Sigmoid colon (tissue), 7 donors: ENCODE data around the gene FASN. TPM values are rescaled to one million over a fixed set of nuclear protein-coding genes. Genes with fewer than 3 reads are reported as not detected.

Experiments
- DNase-seq: peaks from one replicate; pipeline ENCODE4 v3.0.0-alpha.2; 2019
- H3K27ac ChIP-seq, 4 donors: fragments of 200-600 bp; sonication (generic); one replicate each; pipeline ENCODE4 v1.5.1; 2016 to 2019; ENCODE audit warnings: mild to moderate bottlenecking in 1 of 4
- H3K27me3 ChIP-seq, 3 donors: fragments of 200-600 bp; sonication (generic); one replicate each; pipeline ENCODE4 v1.5.1; 2019; ENCODE audit warnings: mild to moderate bottlenecking in 1 of 3
- H3K36me3 ChIP-seq, 4 donors: fragments of 200-600 bp; sonication (generic); one replicate each; pipeline ENCODE4 v1.5.1; 2016 to 2019
- H3K4me1 ChIP-seq, 4 donors: fragments of 200-600 bp; sonication (generic); one replicate each; pipeline ENCODE4 v1.5.1; 2017 to 2019
- H3K4me3 ChIP-seq, 4 donors: fragments of 200-600 bp; sonication (generic); one replicate each; pipeline ENCODE4 v1.5.1; 2017 to 2019; ENCODE audit warnings: mild to moderate bottlenecking in 2 of 4, moderate library complexity in 1 of 4
- H3K9me3 ChIP-seq, 4 donors: fragments of 200-600 bp in 3 of 4; sonication (generic) in 3 of 4; one replicate each; pipeline versions ENCODE4 v1.5.1 to v1.6.1; 2013 to 2019
- EP300 ChIP-seq, 4 donors: sonication (generic); formaldehyde crosslinking; IDR thresholded peaks; one replicate each; pipeline ENCODE4 v1.6.1; 2017; ENCODE audit warnings: antibody characterized with exemption in 4 of 4
- POLR2A ChIP-seq, 2 donors: fragments of 450-650 bp; IDR thresholded peaks; one replicate each; pipeline ENCODE4 v1.6.1; 2016; ENCODE audit warnings: antibody characterized with exemption in 2 of 2, mild to moderate bottlenecking in 2 of 2, moderate library complexity in 2 of 2
- POLR2AphosphoS5 ChIP-seq, 4 donors: sonication (generic); formaldehyde crosslinking; IDR thresholded peaks; one replicate each; pipeline ENCODE4 v1.6.1; 2017; ENCODE audit warnings: antibody characterized with exemption in 4 of 4
- WGBS, 2 donors: extraction: QIAGEN DNeasy Blood & Tissue Kit; methylation state at CpG; one replicate each; pipeline ENCODE4 v1.1.7; 2013; 5-methylcytosine and 5-hydroxymethylcytosine counted together
- intact Hi-C: fragments of 100-400 bp; cut with DNase I; formaldehyde crosslinking; loops from one replicate; pipeline ENCODE4 v1.15.1; 2023
- polyA plus RNA-seq, 3 donors: library from polyadenylated mRNA; stranded (reverse); fragments of 200-250 nt; gene quantifications; one replicate each; pipeline ENCODE4 v1.2.3, GENCODE V29; 2013
- total RNA-seq, 4 donors: library from RNA; depleted of rRNA; stranded (reverse); fragments of >200 nt; gene quantifications; one replicate each; pipeline ENCODE4 v1.1.0, GENCODE V29; 2016
- TF ChIP-seq, protein P1 (sequence below), 4 experiments: fragments of 450-650 bp in 3 of 4; fragments of 200-600 bp in 1 of 4; IDR thresholded peaks; one replicate each; pipeline ENCODE4 v1.5.1; 2016 to 2019; ENCODE audit warnings: antibody characterized with exemption in 4 of 4, mild to moderate bottlenecking in 3 of 4, moderate library complexity in 2 of 4
- donor health status: healthy with polysubstance abuse.
- donor health status: Bipolar disorder and iron deficiency.
- donor health status: healthy.

FASN gene
- total and polyA plus RNA-seq, 7 donors: 12.7 to 152 (median 18.0) TPM

DNA sequence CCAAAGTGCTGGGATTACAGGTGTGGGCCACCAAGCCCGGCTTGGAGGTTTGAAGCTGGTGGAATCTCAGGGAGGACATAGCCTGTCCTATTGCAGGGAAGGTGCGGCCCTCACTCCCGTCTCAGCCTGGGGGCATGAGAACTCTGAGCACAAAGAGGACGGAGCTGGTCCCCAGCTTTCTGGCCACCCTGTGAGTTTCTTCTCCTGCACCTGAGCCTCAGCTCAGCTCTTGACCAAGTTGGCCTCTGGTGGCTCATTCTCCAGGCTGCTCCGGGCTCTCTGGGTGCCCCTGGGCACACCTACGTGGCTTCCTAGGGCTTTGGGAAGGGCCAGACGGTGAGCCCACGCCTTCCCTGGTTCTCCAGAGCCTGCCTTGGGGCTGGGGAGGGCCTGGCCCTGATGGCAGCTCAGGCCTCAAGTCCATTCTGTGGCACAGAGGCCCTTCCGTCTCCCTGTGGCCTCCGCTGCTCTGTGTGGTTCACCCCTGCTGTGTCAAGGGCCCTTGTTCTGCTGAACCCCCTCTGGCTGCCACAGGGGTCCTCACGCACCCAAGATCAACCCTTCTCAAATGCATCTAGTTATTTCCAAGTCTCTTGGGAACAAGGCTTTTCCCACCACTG lies 6.9 kb upstream of the FASN start:
- Histone ChIP-seq H3K27ac (peak overlapping the region in 3 of 4 donors; percentile 81 to 91 (median 85)), H3K36me3 (no peaks in the 10 kb centered on the region), H3K27me3 (no peaks in the 10 kb centered on the region), H3K4me1 (peaks cover 0 to 47% (median 38%) of the 10 kb centered on the region in 4 donors), H3K4me3 (no peak overlapping the region), H3K9me3 (no peaks in the 10 kb centered on the region)
- intact Hi-C loops: loop anchor here (5.0 kb wide), 1 partner anchor 47 kb away; no protein-coding TSS in a partner anchor
- TF ChIP-seq EP300 (IDR thresholded peaks at IDR 0.05) (no peak), POLR2A (IDR thresholded peaks at IDR 0.05) (no peak), POLR2AphosphoS5 (IDR thresholded peaks at IDR 0.05) (no peak)
- TF ChIP-seq, protein P1, sequence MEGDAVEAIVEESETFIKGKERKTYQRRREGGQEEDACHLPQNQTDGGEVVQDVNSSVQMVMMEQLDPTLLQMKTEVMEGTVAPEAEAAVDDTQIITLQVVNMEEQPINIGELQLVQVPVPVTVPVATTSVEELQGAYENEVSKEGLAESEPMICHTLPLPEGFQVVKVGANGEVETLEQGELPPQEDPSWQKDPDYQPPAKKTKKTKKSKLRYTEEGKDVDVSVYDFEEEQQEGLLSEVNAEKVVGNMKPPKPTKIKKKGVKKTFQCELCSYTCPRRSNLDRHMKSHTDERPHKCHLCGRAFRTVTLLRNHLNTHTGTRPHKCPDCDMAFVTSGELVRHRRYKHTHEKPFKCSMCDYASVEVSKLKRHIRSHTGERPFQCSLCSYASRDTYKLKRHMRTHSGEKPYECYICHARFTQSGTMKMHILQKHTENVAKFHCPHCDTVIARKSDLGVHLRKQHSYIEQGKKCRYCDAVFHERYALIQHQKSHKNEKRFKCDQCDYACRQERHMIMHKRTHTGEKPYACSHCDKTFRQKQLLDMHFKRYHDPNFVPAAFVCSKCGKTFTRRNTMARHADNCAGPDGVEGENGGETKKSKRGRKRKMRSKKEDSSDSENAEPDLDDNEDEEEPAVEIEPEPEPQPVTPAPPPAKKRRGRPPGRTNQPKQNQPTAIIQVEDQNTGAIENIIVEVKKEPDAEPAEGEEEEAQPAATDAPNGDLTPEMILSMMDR (IDR thresholded peaks at IDR 0.05): no peak
- no peak for DNase-seq
- WGBS, 2 donors: 88 to 95% methylated on average over 11 of the region's 11 CpGs

DNA sequence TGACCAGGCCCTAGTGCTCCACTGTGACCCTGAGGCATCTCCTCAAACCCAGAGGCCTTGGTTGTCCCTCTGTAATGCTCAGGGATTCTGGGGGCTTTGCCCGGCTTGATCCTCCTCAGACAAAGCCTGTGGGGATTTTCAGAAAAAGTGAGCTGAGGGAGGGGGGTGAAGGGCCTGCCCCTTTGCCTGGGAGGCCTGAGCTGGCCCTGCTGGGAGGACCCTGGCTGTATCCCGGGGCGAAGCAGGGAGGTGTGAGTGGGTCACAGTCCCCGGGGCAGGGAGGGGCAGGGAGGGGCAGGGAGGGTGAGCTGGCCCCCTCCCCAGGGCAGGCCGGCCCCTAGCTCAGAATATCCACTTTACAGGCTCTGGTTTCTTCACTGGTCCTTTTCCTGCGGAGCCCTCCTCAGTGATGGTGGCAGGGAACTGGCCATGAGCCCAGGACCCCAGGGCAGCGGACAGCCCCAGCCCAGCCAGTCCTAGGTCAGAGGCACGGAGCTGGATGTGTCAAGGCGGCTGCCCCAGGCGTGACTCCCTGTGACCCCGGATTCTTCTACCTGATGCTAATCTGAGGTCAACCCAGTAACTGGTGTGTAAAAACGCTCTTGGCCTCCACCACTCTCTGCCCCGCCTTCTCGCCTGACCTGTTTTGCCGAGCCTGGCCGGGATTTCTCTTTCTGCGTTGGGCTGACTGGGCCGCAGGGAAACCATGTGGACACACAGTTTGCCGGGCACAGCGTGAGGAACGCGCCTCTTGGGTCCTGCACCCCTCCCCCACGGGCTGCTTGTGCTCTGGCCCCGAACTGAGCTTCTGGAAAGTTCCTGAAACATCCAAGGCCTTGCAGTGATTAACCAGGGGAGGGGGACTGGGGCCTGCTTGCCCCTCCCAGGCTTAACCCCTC lies 5.8 kb upstream of the FASN start:
- H3K27ac ChIP-seq: peak overlapping the region; percentile 66 to 91 (median 83)
- TF ChIP-seq EP300 (IDR thresholded peaks at IDR 0.05) (peak in 1 of 4 donors; percentile 41), POLR2AphosphoS5 (IDR thresholded peaks at IDR 0.05) (peak in 2 of 4 donors; percentile 33 to 67), POLR2A (IDR thresholded peaks at IDR 0.05) (no peak)
- TF ChIP-seq, protein P1 (IDR thresholded peaks at IDR 0.05): no peak
- H3K27me3 ChIP-seq: no peaks in the 10 kb centered on the region
- no peak overlapping the region for H3K4me3 ChIP-seq
- peak; percentile 91 for DNase-seq
- WGBS, 2 donors: 36 to 63% methylated on average over 24 of the region's 24 CpGs
- no peaks in the 10 kb centered on the region for H3K9me3 ChIP-seq
- intact Hi-C loops: loop anchor here (5.0 kb wide), 1 partner anchor 48 kb away; no protein-coding TSS in a partner anchor
- no peaks in the 10 kb centered on the region for H3K36me3 ChIP-seq
- peaks cover 0 to 57% (median 49%) of the 10 kb centered on the region in 4 donors for H3K4me1 ChIP-seq

DNA sequence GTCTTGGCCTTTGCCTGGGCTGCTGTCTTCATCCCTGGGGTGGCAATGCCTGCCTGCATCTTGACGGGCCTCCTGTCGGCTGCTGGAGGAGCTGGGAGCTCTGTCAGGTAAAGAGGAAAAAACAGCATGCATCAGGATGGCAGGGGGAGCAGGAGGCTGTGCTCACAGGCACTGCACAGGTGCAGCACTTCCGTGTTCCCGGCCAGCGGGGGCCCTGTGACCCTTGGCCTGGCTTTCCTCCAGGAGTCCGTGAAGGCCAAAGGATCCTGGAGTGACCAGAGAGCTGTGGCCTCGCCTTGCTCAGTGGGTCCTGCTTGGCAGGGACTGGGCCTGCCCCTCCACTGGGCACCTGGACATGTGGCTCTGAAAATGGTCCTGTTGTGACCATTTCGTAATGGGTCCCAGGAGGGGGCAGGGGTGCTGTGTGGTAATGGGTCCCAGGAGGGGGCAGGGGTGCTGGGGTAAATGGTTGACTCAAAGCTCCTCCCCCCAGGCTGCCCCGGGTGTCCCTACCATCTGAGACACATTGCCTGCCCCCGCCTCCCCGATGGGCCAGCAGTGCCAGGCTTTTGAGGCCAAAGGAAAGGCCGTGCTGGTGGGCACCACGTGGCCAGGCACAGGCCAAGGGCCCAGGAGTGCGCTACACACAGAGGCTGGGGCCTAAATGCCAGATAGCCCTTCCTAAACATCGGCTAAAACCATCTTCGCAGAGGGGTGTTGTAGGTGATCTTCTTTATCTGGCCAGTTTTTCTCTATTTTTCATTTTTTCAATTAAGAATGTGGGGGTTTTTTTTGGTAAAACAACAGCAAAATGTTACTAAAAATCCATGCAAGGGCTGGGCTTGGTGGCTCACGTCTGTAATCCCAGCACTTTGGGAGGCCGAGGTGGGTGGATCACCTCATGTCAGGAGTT lies 4.0 kb upstream of the FASN start:
- TF ChIP-seq POLR2AphosphoS5 (IDR thresholded peaks at IDR 0.05) (no peak), POLR2A (IDR thresholded peaks at IDR 0.05) (no peak), EP300 (IDR thresholded peaks at IDR 0.05) (no peak)
- TF ChIP-seq, protein P1 (IDR thresholded peaks at IDR 0.05): no peak
- no peaks in the 10 kb centered on the region for H3K27me3 ChIP-seq
- no peaks in the 10 kb centered on the region for H3K9me3 ChIP-seq
- peaks cover 0 to 56% (median 54%) of the 10 kb centered on the region in 4 donors for H3K4me1 ChIP-seq
- H3K4me3 ChIP-seq: no peak overlapping the region
- DNase-seq: no peak
- intact Hi-C loops: loop anchor here (5.0 kb wide), 1 partner anchor 50 kb away; no protein-coding TSS in a partner anchor
- peak overlapping the region in 3 of 4 donors; percentile 88 to 98 (median 91) for H3K27ac ChIP-seq
- H3K36me3 ChIP-seq: no peaks in the 10 kb centered on the region
- 52 to 69% methylated on average over 18 of the region's 18 CpGs for WGBS, 2 donors

DNA sequence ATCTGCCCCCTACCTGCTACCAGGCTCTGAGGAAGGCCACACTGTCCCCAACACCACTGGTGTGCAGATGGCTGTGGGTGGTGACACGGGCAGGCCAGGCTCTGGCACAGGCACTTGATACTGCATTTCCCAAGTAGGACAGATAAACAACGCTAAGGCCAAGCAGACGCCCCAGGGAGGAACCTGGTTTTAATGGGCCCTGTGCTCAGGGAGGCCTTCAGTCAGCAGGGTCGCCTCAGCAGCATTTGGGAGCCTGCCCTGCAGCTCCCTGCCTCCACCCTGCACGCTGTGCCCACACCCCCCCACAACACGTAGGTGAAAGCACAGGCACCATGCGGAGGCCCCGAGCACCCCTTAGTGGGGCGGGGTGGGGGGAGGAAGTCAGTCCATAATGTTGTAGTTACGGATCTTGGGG lies 3.3 kb upstream of the FASN start:
- TF ChIP-seq, protein P1 (IDR thresholded peaks at IDR 0.05): no peak
- TF ChIP-seq EP300 (IDR thresholded peaks at IDR 0.05): no peak
- no peak for TF ChIP-seq POLR2AphosphoS5 (IDR thresholded peaks at IDR 0.05)
- no peak for TF ChIP-seq POLR2A (IDR thresholded peaks at IDR 0.05)
- no peaks in the 10 kb centered on the region for H3K27me3 ChIP-seq
- no peaks in the 10 kb centered on the region for H3K36me3 ChIP-seq
- no peaks in the 10 kb centered on the region for H3K9me3 ChIP-seq
- intact Hi-C loops: loop anchor here (5.0 kb wide), 1 partner anchor 51 kb away; no protein-coding TSS in a partner anchor
- 45 to 69% methylated on average over 10 of the region's 10 CpGs for WGBS, 2 donors
- no peak for DNase-seq
- peak overlapping the region in 3 of 4 donors; percentile 88 to 98 (median 91) for H3K27ac ChIP-seq
- H3K4me1 ChIP-seq: peaks cover 0 to 58% (median 54%) of the 10 kb centered on the region in 4 donors
- no peak overlapping the region for H3K4me3 ChIP-seq
